GM12878 (cell line): ENCODE data around the gene CRYGA. TPM values are rescaled to one million over a fixed set of nuclear protein-coding genes. Genes with fewer than 3 reads are reported as not detected.

Experiments
- ATAC-seq: fragments of 200-7000 bp; cut with Tn5 transposase; 3 replicates; pipeline ENCODE4 v1.9.1; 2020; ENCODE audit warnings: mild to moderate bottlenecking, moderate library complexity
- BruUV-seq: library from RNA; stranded (reverse); fragments of 400-500 nt; replicated peaks from 2 replicates; lab custom pipeline; 2021; lab: Mats Ljungman, UMichigan
- CTCF ChIA-PET: fragments of 300-600 bp; sonication (Branson Sonifier 250); formaldehyde crosslinking; extraction: SDS; loops from one replicate; lab custom pipeline; 2021; ENCODE audit warnings: inconsistent platforms; lab: Yijun Ruan, JAX
- POLR2A ChIA-PET: fragments of 350-600 bp; formaldehyde crosslinking; extraction: SDS; loops from one replicate; lab custom pipeline; 2021; ENCODE audit warnings: inconsistent platforms; lab: Charles Lee
- RAD21 ChIA-PET: fragments of 300-600 bp; sonication (Branson Sonifier 250); formaldehyde crosslinking; loops from one replicate; lab custom pipeline; 2023; ENCODE audit warnings: antibody characterized with exemption; ENCODE audit not compliant: unreplicated experiment; lab: Charles Lee
- SMC1A ChIA-PET: fragments of 300-600 bp; sonication (Branson Sonifier 250); formaldehyde crosslinking; loops from one replicate; lab custom pipeline; 2023; ENCODE audit not compliant: unreplicated experiment, uncharacterized antibody; lab: Charles Lee
- DNase-seq: peaks from one replicate; pipeline ENCODE4 v3.0.0-alpha.2; 2011; ENCODE audit warnings: low read depth, low spot score
- FAIRE-seq: peaks from 3 replicates; lab custom pipeline; 2011; peaks lifted over from hg19 to GRCh38; lab: Jason Lieb, UNC
- H2AFZ ChIP-seq: 2 replicates; pipeline ENCODE4 v1.6.0; 2011; ENCODE audit warnings: low read depth, low read length, control low read depth; ENCODE audit not compliant: control insufficient read depth
- H3K27ac ChIP-seq: 2 replicates; pipeline ENCODE4 v1.5.1; 2011; ENCODE audit warnings: control low read depth; ENCODE audit not compliant: control insufficient read depth, insufficient read depth
- H3K27me3 ChIP-seq, 2 experiments: replicated peaks in 1 of 2; 2 replicates each; pipeline versions ENCODE4 v1.6.0 to v1.6.1; 2011; ENCODE audit warnings: low read length in 1 of 2; ENCODE audit not compliant: control insufficient read depth in 2 of 2, insufficient read depth in 2 of 2
- H3K36me3 ChIP-seq, 2 experiments: 2 replicates each; pipeline ENCODE4 v1.5.1; 2011; ENCODE audit warnings: low read length in 1 of 2; ENCODE audit not compliant: control insufficient read depth in 2 of 2, insufficient read depth in 2 of 2
- H3K4me1 ChIP-seq: 2 replicates; pipeline ENCODE4 v1.6.1; 2011; ENCODE audit warnings: mild to moderate bottlenecking, low read length, moderate library complexity, mixed read lengths; ENCODE audit not compliant: control insufficient read depth, insufficient read depth
- H3K4me2 ChIP-seq: 2 replicates; pipeline ENCODE4 v1.6.0; 2011; ENCODE audit warnings: control low read depth; ENCODE audit not compliant: control insufficient read depth, insufficient read depth
- H3K4me3 ChIP-seq: fragments of 200-600 bp; sonication (generic); 2 replicates; pipeline ENCODE4 v1.5.1; 2016
- H3K79me2 ChIP-seq: 2 replicates; pipeline ENCODE4 v1.6.0; 2011; ENCODE audit warnings: low read length; ENCODE audit not compliant: control insufficient read depth, insufficient read depth
- H3K9ac ChIP-seq: 2 replicates; pipeline ENCODE4 v1.8.0; 2011; ENCODE audit warnings: low read length, control low read depth, mixed read lengths; ENCODE audit not compliant: control insufficient read depth, insufficient read depth
- H3K9me3 ChIP-seq: replicated peaks from 3 replicates; pipeline ENCODE4 v1.5.1; 2011; ENCODE audit warnings: mild to moderate bottlenecking, low read length; ENCODE audit not compliant: control insufficient read depth, insufficient read depth
- H4K20me1 ChIP-seq: 2 replicates; pipeline ENCODE4 v1.6.0; 2011; ENCODE audit not compliant: control insufficient read depth, insufficient read depth
- IRF3 ChIP-seq: fragments of 450-650 bp; IDR thresholded peaks from 2 replicates; pipeline ENCODE4 v1.6.1; 2014; ENCODE audit warnings: mild to moderate bottlenecking
- PKNOX1 ChIP-seq: fragments of 450-650 bp; IDR thresholded peaks from 2 replicates; pipeline ENCODE4 v1.6.1; 2016; ENCODE audit warnings: mild to moderate bottlenecking
- WGBS: methylation state at CpG from one replicate; pipeline ENCODE4 v1.1.6; 2016; ENCODE audit warnings: low lambda C conversion rate; ENCODE audit not compliant: insufficient replicate concordance, insufficient coverage; ENCODE audit errors: missing lambda C conversion rate; 5-methylcytosine and 5-hydroxymethylcytosine counted together
- in situ Hi-C: fragments of 300-500 bp; cut with MboI; formaldehyde crosslinking; loops from 9 replicates; pipeline ENCODE4 v1.14.3; 2018; ENCODE audit warnings: mixed read lengths
- intact Hi-C: fragments of 100-400 bp; cut with micrococcal nuclease; formaldehyde crosslinking; loops from one replicate; pipeline ENCODE4 v1.14.2; 2022; ENCODE audit not compliant: unreplicated experiment
- polyA plus RNA-seq, 11 experiments: library from polyadenylated mRNA; depleted of rRNA in 4 of 11; unstranded in 6 of 11; stranded (reverse) in 5 of 11; fragments of >200 nt; fragmentation: Nextera tagmentation in 4 of 11; fragmentation: Illumina TruSeq in 1 of 11; extraction: Ambion mirVana in 4 of 11; extraction: Trizol in 1 of 11; gene quantifications; 1 replicate in 1 of 11; 2 replicates in 10 of 11; pipeline versions ENCODE4 v1.2.1 to v1.2.3, GENCODE V29; 2011 to 2016; ENCODE audit warnings: inconsistent platforms in 2 of 11, missing spikeins in 2 of 11, low read depth in 1 of 11
- total RNA-seq, 4 experiments: library from RNA; depleted of rRNA in 3 of 4; stranded (reverse); fragments of >200 nt in 3 of 4; fragmentation: Illumina TruSeq in 1 of 4; extraction: Trizol in 1 of 4; gene quantifications; 2 replicates each; pipeline versions ENCODE4 v1.2.1 to v1.2.3, GENCODE V29; 2013 to 2021

The CRYGA gene
- total and polyA plus RNA-seq, 10 of the 15 experiments (the other 5 are each of a cell fraction or from before 2014, with no cell fraction given): not detected

GRCh38 chr2:208128136-208128535 is 35.3 kb downstream of the CRYGA start:
- in situ Hi-C loops: no loop called here

GRCh38 chr2:208127090-208127489 is 36.3 kb downstream of the CRYGA start:
- RAD21 ChIA-PET: no interaction called here
- in situ Hi-C loops (no loop called here), intact Hi-C loops (no loop called here)
- no peak overlapping the region for H3K4me2 ChIP-seq
- WGBS: 50% methylated on average over 4 of the region's 4 CpGs
- FAIRE-seq: no peak
- H4K20me1 ChIP-seq: no peaks in the 10 kb centered on the region; the same call in 1 of the 2 replicates
- H3K36me3 ChIP-seq: no peaks in the 10 kb centered on the region
- TF ChIP-seq IRF3: no peak
- TF ChIP-seq, all 136 proteins: peak for 0
- no TSS peak for BruUV-seq
- H3K27ac ChIP-seq: no peak overlapping the region
- CTCF ChIA-PET: interaction anchor here (0.6 kb wide), 2 partner anchors 69 to 1504 kb away, joined by 3 read pairs; no protein-coding TSS in a partner anchor
- no peaks in the 10 kb centered on the region; the same call in 2 of the 3 replicates for H3K9me3 ChIP-seq
- POLR2A ChIA-PET: no interaction called here
- H3K4me3 ChIP-seq: no peak overlapping the region
- no peaks in the 10 kb centered on the region for H3K4me1 ChIP-seq
- ATAC-seq (no peak), DNase-seq (no peak)
- H3K27me3 ChIP-seq: peaks cover 0 to 7% of the 10 kb centered on the region in 2 experiments; a peak in 1 of 4 replicates
- no peak overlapping the region for H3K9ac ChIP-seq
- SMC1A ChIA-PET: no interaction called here
- no peak overlapping the region for H2AFZ ChIP-seq
- H3K79me2 ChIP-seq: no peaks in the 10 kb centered on the region

More at GRCh38 chr2:208128136-208128535, 35.3 kb downstream of the CRYGA start:
- RAD21 ChIA-PET: no interaction called here
- no peak overlapping the region for H2AFZ ChIP-seq
- no peak overlapping the region for H3K4me2 ChIP-seq
- H3K9me3 ChIP-seq: no peaks in the 10 kb centered on the region; the same call in 2 of the 3 replicates
- SMC1A ChIA-PET: no interaction called here
- no peak for ATAC-seq
- WGBS: 46% methylated on average over 12 of the region's 12 CpGs
- no peak overlapping the region for H3K4me3 ChIP-seq
- H3K36me3 ChIP-seq: no peaks in the 10 kb centered on the region
- H3K27ac ChIP-seq: no peak overlapping the region
- intact Hi-C loops: no loop called here
- H3K27me3 ChIP-seq: peaks cover 0 to 7% of the 10 kb centered on the region in 2 experiments; a peak in 1 of 4 replicates
- no peak for FAIRE-seq
- CTCF ChIA-PET: no interaction called here
- no peak for DNase-seq
- no peaks in the 10 kb centered on the region for H3K4me1 ChIP-seq
- TF ChIP-seq PKNOX1: no peak
- H3K79me2 ChIP-seq: no peaks in the 10 kb centered on the region
- no TSS peak for BruUV-seq
- H3K9ac ChIP-seq: no peak overlapping the region
- POLR2A ChIA-PET: interaction anchor here (0.5 kb wide), 1 partner anchor 439 kb away, joined by 4 read pairs; no protein-coding TSS in a partner anchor
- H4K20me1 ChIP-seq: no peaks in the 10 kb centered on the region; the same call in 1 of the 2 replicates
